Peyer's patch (tissue), 4 donors: ENCODE results near the gene EVI2B.

ENCODE experiments used
- CTCF ChIP-seq, 6 experiments: fragments of 450-650 bp in 4 of 6; fragments of 200-600 bp in 2 of 6; sonication (generic) in 1 of 6; IDR thresholded peaks; one replicate each; pipeline ENCODE4 v1.5.1; 2017 to 2019; ENCODE audit warnings: antibody characterized with exemption in 6 of 6, mild to moderate bottlenecking in 3 of 6, moderate library complexity in 1 of 6
- POLR2A ChIP-seq, 2 donors: fragments of 450-650 bp; IDR thresholded peaks; one replicate each; pipeline ENCODE4 v1.5.1; 2017; ENCODE audit warnings: antibody characterized with exemption in 2 of 2, mild to moderate bottlenecking in 2 of 2, moderate library complexity in 2 of 2

GRCh38 chr17:31294231-31294630 lies 19.6 kb downstream of the EVI2B start:
- TF ChIP-seq CTCF (IDR thresholded peaks at IDR 0.05) (no peak), POLR2A (IDR thresholded peaks at IDR 0.05) (no peak)
